ENCODE results near the gene HES5.

Gene HES5

GRCh38 chr1:2558420-2558819, 28.4 kb upstream of the HES5 start:
- Histone ChIP-seq H3K27ac (peak overlapping the region; percentile 99), H3K27me3 (no peaks in the 10 kb centered on the region), H3K36me3 (peaks cover 61% of the 10 kb centered on the region), H3K4me3 (ENCODE audit: low read depth in 1 of 2, low read length in 1 of 2) (peak overlapping the region in 1 of 2 experiments; percentile 93), H3K4me1 (ENCODE audit: control insufficient read depth in 1 of 2, insufficient read depth in 1 of 2, low read depth in 1 of 2, low read length in 1 of 2) (peaks cover 42 to 44% of the 10 kb centered on the region in 2 experiments), H3K9me3 (no peaks in the 10 kb centered on the region)
- TF ChIP-seq CTCF (IDR thresholded peaks at IDR 0.05) = no peak

- Histone ChIP-seq H3K36me3 (peaks cover 54% of the 10 kb centered on the region), H3K27me3 (no peaks in the 10 kb centered on the region), H3K4me1 (ENCODE audit: control insufficient read depth in 1 of 2, insufficient read depth in 1 of 2, low read depth in 1 of 2, low read length in 1 of 2) (peaks cover 42 to 44% of the 10 kb centered on the region in 2 experiments), H3K27ac (peak overlapping the region; percentile 99), H3K4me3 (ENCODE audit: low read depth in 1 of 2, low read length in 1 of 2) (peak overlapping the region; percentile 93 to 98), H3K9me3 (no peaks in the 10 kb centered on the region)
- TF ChIP-seq CTCF (IDR thresholded peaks at IDR 0.05) = no peak
These were observed 27.7 kb upstream of the HES5 start for GRCh38 chr1:2557482-2558400.

GRCh38 chr1:2556678-2557481, 26.8 kb upstream of the HES5 start:
- TF ChIP-seq CTCF (IDR thresholded peaks at IDR 0.05) = no peak
- H3K4me1 ChIP-seq (ENCODE audit: control insufficient read depth in 1 of 2, insufficient read depth in 1 of 2, low read depth in 1 of 2, low read length in 1 of 2) = peaks cover 42 to 44% of the 10 kb centered on the region in 2 experiments
- H3K9me3 ChIP-seq = no peaks in the 10 kb centered on the region
- H3K27ac ChIP-seq = peak overlapping the region; percentile 99
- peak overlapping the region; percentile 93 to 98 for H3K4me3 ChIP-seq (ENCODE audit: low read depth in 1 of 2, low read length in 1 of 2)
- no peaks in the 10 kb centered on the region for H3K27me3 ChIP-seq
- H3K36me3 ChIP-seq = peaks cover 45% of the 10 kb centered on the region

GRCh38 chr1:2556277-2556677, 26.2 kb upstream of the HES5 start, which contains the start of gene TNFRSF14:
TNFRSF14 (plus strand) TSS chr1:2556371; CDS start chr1:2556665, 294 bp downstream.
- Histone ChIP-seq H3K9me3 (no peaks in the 10 kb centered on the region), H3K27ac (peak within 1 kb of the TSS; percentile 99), H3K27me3 (no peaks in the 10 kb centered on the region), H3K36me3 (peaks cover 39% of the 10 kb centered on the region), H3K4me1 (ENCODE audit: control insufficient read depth in 1 of 2, insufficient read depth in 1 of 2, low read depth in 1 of 2, low read length in 1 of 2) (peaks cover 42 to 44% of the 10 kb centered on the region in 2 experiments), H3K4me3 (ENCODE audit: low read depth in 1 of 2, low read length in 1 of 2) (peak within 1 kb of the TSS; percentile 93 to 98)
- TF ChIP-seq CTCF (IDR thresholded peaks at IDR 0.05) = peak; percentile 61

DNA sequence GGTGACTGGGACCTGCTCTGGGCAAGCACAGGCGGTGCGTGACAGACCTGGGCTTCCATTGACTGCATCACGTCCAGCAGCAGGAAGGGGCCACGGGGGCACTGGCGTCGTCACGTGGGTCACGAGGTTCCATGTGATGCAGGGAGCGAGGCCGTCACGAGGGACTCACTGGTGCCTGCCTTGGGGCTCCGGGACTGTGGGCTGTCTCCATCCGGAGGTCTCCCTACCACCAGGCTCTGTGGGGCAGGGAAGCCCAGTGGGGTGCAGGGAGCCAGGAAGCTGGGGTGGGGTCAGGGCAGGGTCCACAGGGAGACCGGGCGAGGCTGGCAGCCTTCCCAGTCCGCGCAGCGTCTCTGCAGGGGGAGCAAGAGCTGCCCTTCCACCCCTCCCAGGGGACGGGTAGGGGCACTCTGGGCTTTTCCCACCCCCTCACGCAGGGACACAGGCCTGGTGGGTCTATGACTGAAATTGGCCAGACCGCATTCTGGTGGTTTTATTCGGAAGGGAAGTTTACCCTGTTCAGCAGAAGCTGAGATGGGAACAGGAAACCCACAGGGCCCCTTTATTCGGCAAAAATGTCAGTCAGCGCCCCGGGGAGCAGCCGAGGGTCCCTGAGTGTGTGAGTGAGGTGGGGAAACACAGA, 25.7 kb upstream of the HES5 start:
- peaks cover 42 to 44% of the 10 kb centered on the region in 2 experiments for H3K4me1 ChIP-seq (ENCODE audit: control insufficient read depth in 1 of 2, insufficient read depth in 1 of 2, low read depth in 1 of 2, low read length in 1 of 2)

More for the DNA sequence above, 25.7 kb upstream of the HES5 start:
- peak overlapping the region; percentile 99 for H3K27ac ChIP-seq
- no peaks in the 10 kb centered on the region for H3K9me3 ChIP-seq
- H3K36me3 ChIP-seq = peaks cover 34% of the 10 kb centered on the region
- H3K4me3 ChIP-seq (ENCODE audit: low read depth in 1 of 2, low read length in 1 of 2) = peak overlapping the region; percentile 93 to 98
- TF ChIP-seq CTCF (IDR thresholded peaks at IDR 0.05) = no peak
- no peaks in the 10 kb centered on the region for H3K27me3 ChIP-seq

Measured in neutrophil (primary cell).